HG03196 (cell line): ENCODE data around the gene LATS2.
A peak's percentile ranks its signal among the peaks of the same experiment; 100 is the strongest.

Experiments
- ATAC-seq: cut with Tn5 transposase; IDR thresholded peaks from one replicate; pipeline ENCODE4 v1.9.1; 2021; ENCODE audit not compliant: unreplicated experiment

Gene LATS2

GRCh38 chr13:21061029-21061763, at the start of gene LATS2:
TSS of gene LATS2 (minus strand) at chr13:21061586. CDS start at chr13:21046026, 15,560 bp downstream.
- peak; percentile 89 for ATAC-seq

GRCh38 chr13:21109168-21109567, 47.8 kb upstream of the LATS2 start:
- no peak for ATAC-seq

- ATAC-seq = no peak
These were observed 44.7 kb upstream of the LATS2 start for GRCh38 chr13:21106089-21106488.

GRCh38 chr13:21104199-21105019, 43.0 kb upstream of the LATS2 start:
- no peak for ATAC-seq

GRCh38 chr13:21101865-21102576, 40.6 kb upstream of the LATS2 start:
- no peak for ATAC-seq

- no peak for ATAC-seq
These were observed 39.8 kb upstream of the LATS2 start for GRCh38 chr13:21100994-21101757.

GRCh38 chr13:21100211-21100610, 38.8 kb upstream of the LATS2 start:
- ATAC-seq = no peak

- no peak for ATAC-seq
These were observed 33.9 kb upstream of the LATS2 start for GRCh38 chr13:21095311-21095710.

- ATAC-seq = no peak
These were observed 28.4 kb upstream of the LATS2 start for GRCh38 chr13:21089830-21090229.

GRCh38 chr13:21088534-21088933, 27.1 kb upstream of the LATS2 start:
- ATAC-seq = no peak

- ATAC-seq = no peak
These were observed 25.5 kb upstream of the LATS2 start for GRCh38 chr13:21086929-21087328.

- ATAC-seq = no peak
These were observed 20.5 kb upstream of the LATS2 start for GRCh38 chr13:21081926-21082325.

GRCh38 chr13:21080593-21080891, 19.2 kb upstream of the LATS2 start:
- ATAC-seq = no peak

GRCh38 chr13:21079761-21080592, 18.6 kb upstream of the LATS2 start:
- ATAC-seq = no peak

GRCh38 chr13:21079221-21079620, 17.8 kb upstream of the LATS2 start:
- no peak for ATAC-seq

GRCh38 chr13:21078501-21078900, 17.1 kb upstream of the LATS2 start:
- no peak for ATAC-seq

- no peak for ATAC-seq
These were observed 16.5 kb upstream of the LATS2 start for GRCh38 chr13:21077788-21078353.

GRCh38 chr13:21077076-21077787, 15.8 kb upstream of the LATS2 start:
- ATAC-seq = no peak

GRCh38 chr13:21076253-21076652, 14.9 kb upstream of the LATS2 start:
- no peak for ATAC-seq
